Heart left ventricle (tissue), 16 donors: ENCODE measurements around the gene MYMK. TPM values are rescaled to one million over a fixed set of nuclear protein-coding genes. Genes with fewer than 3 reads are reported as not detected.

Experiments used
- ATAC-seq, 4 donors: fragments of 200-7000 bp; cut with Tn5 transposase; one replicate each; pipeline ENCODE4 v1.9.1; 2020 to 2022; ENCODE audit warnings: moderate library complexity in 4 of 4, mild to moderate bottlenecking in 3 of 4, moderate number of reproducible peaks in 1 of 4
- DNase-seq, 5 donors: peaks; one replicate each; pipeline ENCODE4 v3.0.0-alpha.2; 2020
- H3K27ac ChIP-seq, 12 donors: fragments of 200-600 bp; sonication (generic) in 4 of 12; one replicate each; pipeline versions ENCODE4 v1.5.0 to v1.8.0; 2016 to 2022; ENCODE audit warnings: mild to moderate bottlenecking in 2 of 12
- H3K27me3 ChIP-seq, 9 donors: fragments of 200-600 bp; sonication (generic) in 2 of 9; one replicate each; pipeline versions ENCODE4 v1.5.1 to v1.8.0; 2016 to 2022; ENCODE audit warnings: mild to moderate bottlenecking in 3 of 9
- H3K36me3 ChIP-seq, 9 donors: fragments of 200-600 bp; sonication (generic) in 2 of 9; one replicate each; pipeline versions ENCODE4 v1.5.0 to v1.8.0; 2018 to 2022; ENCODE audit warnings: mild to moderate bottlenecking in 2 of 9
- H3K4me1 ChIP-seq, 12 donors: fragments of 200-600 bp; sonication (generic) in 4 of 12; one replicate each; pipeline versions ENCODE4 v1.5.0 to v1.8.0; 2016 to 2022; ENCODE audit warnings: mild to moderate bottlenecking in 3 of 12
- H3K4me3 ChIP-seq, 12 donors: fragments of 200-600 bp; sonication (generic) in 4 of 12; one replicate each; pipeline versions ENCODE4 v1.5.0 to v1.8.0; 2017 to 2022; ENCODE audit warnings: mild to moderate bottlenecking in 9 of 12, moderate library complexity in 4 of 12
- H3K9me3 ChIP-seq, 12 donors: fragments of 200-600 bp; sonication (generic) in 4 of 12; one replicate each; pipeline versions ENCODE4 v1.5.0 to v1.8.0; 2016 to 2022; ENCODE audit warnings: mild to moderate bottlenecking in 1 of 12
- CTCF ChIP-seq, 12 donors: fragments of 200-600 bp; sonication (generic) in 4 of 12; IDR thresholded peaks; one replicate each; pipeline versions ENCODE4 v1.5.0 to v1.8.0; 2018 to 2022; ENCODE audit warnings: antibody characterized with exemption in 12 of 12, mild to moderate bottlenecking in 5 of 12
- POLR2A ChIP-seq, 2 donors: fragments of 450-650 bp; IDR thresholded peaks; one replicate each; pipeline ENCODE4 v1.6.1; 2017; ENCODE audit warnings: antibody characterized with exemption in 2 of 2, mild to moderate bottlenecking in 2 of 2, moderate library complexity in 2 of 2
- whole genome bisulfite sequencing, 4 donors: extraction: QIAGEN DNeasy Blood & Tissue Kit in 2 of 4; methylation state at CpG; one replicate each; pipeline versions ENCODE4 v1.1.5 to v1.1.7; 2013 to 2018; 5-methylcytosine and 5-hydroxymethylcytosine counted together
- intact Hi-C, 10 donors: fragments of 100-400 bp; cut with DNase I; formaldehyde crosslinking; loops; one replicate each; pipeline versions ENCODE4 v1.11.1 to v1.14.2; 2022
- polyA plus RNA-seq, 2 donors: library from polyadenylated mRNA; stranded (reverse); fragments of 200-250 nt; gene quantifications; one replicate each; pipeline ENCODE4 v1.2.3, GENCODE V29; 2013
- total RNA-seq, 9 donors: library from RNA; depleted of rRNA in 2 of 9; stranded (reverse); fragments of >200 nt in 2 of 9; fragmentation: NEBNext Ultra II Directional in 3 of 9; extraction: Animal tissue kit (Norgen Biotek cat#: 25700) in 3 of 9; gene quantifications; one replicate each; pipeline versions ENCODE4 v1.1.0 to v1.2.4, GENCODE V29; 2016 to 2023
- donor health status: ischemic (EF 13 %, LVEDD 7.1; RV severe dilation, severe dysfunction).
- donor health status: healthy with polysubstance abuse.
- donor health status: DM: no; HTN: yes; CAD: no.
- donor health status: DM: no; HTN: no; CAD: no.
- donor health status: ischemic (EF 25% LVEDD 6.9; RV normal size, moderate dysfunction).
- donor health status: ischemic (EF 25% LVEDD 5.7; RV mildly dilated, moderate dysfunction).
- donor health status: healthy.
- donor health status: DM: yes; HTN: yes; CAD: no.
- donor health status: ischemic (EF 35%, LVEDD 5.7; RV mildly dilated, moderate dysfunction).
- donor health status: nonischemic (EF 11% LVEDD 7.7; RV severe dilation, severe dysfunction).
- donor health status: DM: yes; HTN: yes; CAD: no.
- donor health status: PGD.
- donor health status: ischemic (EF 29% LVEDD 5.4; RV normal size, mild dysfunction).
- donor health status: nonischemic (EF 23%, LVEDD 6.1; RV moderate dilation, normal function).

MYMK gene
- total and polyA plus RNA-seq, 11 donors = not detected

- Histone ChIP-seq H3K27me3 (no peaks in the 10 kb centered on the region), H3K4me1 (peaks cover 0 to 27% (median 15%) of the 10 kb centered on the region in 12 donors), H3K9me3 (no peaks in the 10 kb centered on the region), H3K27ac (no peak overlapping the region), H3K4me3 (no peak overlapping the region), H3K36me3 (no peaks in the 10 kb centered on the region)
- 35 to 45% (median 40%) methylated on average over 11 to 14 of the region's 14 CpGs for WGBS, 4 donors
- intact Hi-C loops = no loop called here
- peak; percentile 53 to 71 (median 64) for ATAC-seq
- TF ChIP-seq POLR2A (IDR thresholded peaks at IDR 0.05) (no peak), CTCF (IDR thresholded peaks at IDR 0.05) (no peak)
- peak; percentile 54 to 91 (median 68) for DNase-seq
These were observed 10.1 kb downstream of the MYMK start for GRCh38 chr9:133514460-133515239.

GRCh38 chr9:133513214-133514100 lies 11.3 kb downstream of the MYMK start:
- no peaks in the 10 kb centered on the region for H3K36me3 ChIP-seq
- ATAC-seq (peak in 1 of 4 donors; percentile 35), DNase-seq (peak in 2 of 5 donors; percentile 48 to 61)
- TF ChIP-seq CTCF (IDR thresholded peaks at IDR 0.05) (no peak), POLR2A (IDR thresholded peaks at IDR 0.05) (no peak)
- 65 to 73% (median 68%) methylated on average over 13 to 28 of the region's 28 CpGs for WGBS, 4 donors
- H3K9me3 ChIP-seq = no peaks in the 10 kb centered on the region
- no peak overlapping the region for H3K27ac ChIP-seq
- no peak overlapping the region for H3K4me3 ChIP-seq
- H3K27me3 ChIP-seq = no peaks in the 10 kb centered on the region
- intact Hi-C loops = no loop called here
- peaks cover 0 to 37% (median 22%) of the 10 kb centered on the region in 12 donors for H3K4me1 ChIP-seq

GRCh38 chr9:133512253-133513213 lies 12.2 kb downstream of the MYMK start:
- H3K4me1 ChIP-seq = peaks cover 0 to 37% (median 22%) of the 10 kb centered on the region in 12 donors
- ATAC-seq (no peak), DNase-seq (peak in 2 of 5 donors; percentile 27 to 61)

More at GRCh38 chr9:133512253-133513213, 12.2 kb downstream of the MYMK start:
- H3K27ac ChIP-seq = no peak overlapping the region
- no peaks in the 10 kb centered on the region for H3K9me3 ChIP-seq
- intact Hi-C loops = no loop called here
- TF ChIP-seq CTCF (IDR thresholded peaks at IDR 0.05) (no peak), POLR2A (IDR thresholded peaks at IDR 0.05) (no peak)
- 86 to 92% (median 90%) methylated on average over 17 to 19 of the region's 19 CpGs for WGBS, 4 donors
- no peaks in the 10 kb centered on the region for H3K36me3 ChIP-seq
- no peaks in the 10 kb centered on the region for H3K27me3 ChIP-seq
- H3K4me3 ChIP-seq = no peak overlapping the region
